Putamen (tissue), 1 donor: Measurements from ENCODE around the gene AMBP.
"Not testable (repeated sequence)": the region's sequence is repeated elsewhere in the genome, so short reads cannot be mapped to it uniquely, and the experiment has no call there.

Source experiments
- DNase-seq: peaks from one replicate; pipeline ENCODE4 v3.0.0-alpha.2; 2016; ENCODE audit warnings: low spot score

AMBP gene

GRCh38 chr9:114091711-114092110 lies 13.6 kb upstream of the AMBP start:
- no peak for DNase-seq

GRCh38 chr9:114090798-114091197 lies 12.7 kb upstream of the AMBP start:
- no peak for DNase-seq

DNA sequence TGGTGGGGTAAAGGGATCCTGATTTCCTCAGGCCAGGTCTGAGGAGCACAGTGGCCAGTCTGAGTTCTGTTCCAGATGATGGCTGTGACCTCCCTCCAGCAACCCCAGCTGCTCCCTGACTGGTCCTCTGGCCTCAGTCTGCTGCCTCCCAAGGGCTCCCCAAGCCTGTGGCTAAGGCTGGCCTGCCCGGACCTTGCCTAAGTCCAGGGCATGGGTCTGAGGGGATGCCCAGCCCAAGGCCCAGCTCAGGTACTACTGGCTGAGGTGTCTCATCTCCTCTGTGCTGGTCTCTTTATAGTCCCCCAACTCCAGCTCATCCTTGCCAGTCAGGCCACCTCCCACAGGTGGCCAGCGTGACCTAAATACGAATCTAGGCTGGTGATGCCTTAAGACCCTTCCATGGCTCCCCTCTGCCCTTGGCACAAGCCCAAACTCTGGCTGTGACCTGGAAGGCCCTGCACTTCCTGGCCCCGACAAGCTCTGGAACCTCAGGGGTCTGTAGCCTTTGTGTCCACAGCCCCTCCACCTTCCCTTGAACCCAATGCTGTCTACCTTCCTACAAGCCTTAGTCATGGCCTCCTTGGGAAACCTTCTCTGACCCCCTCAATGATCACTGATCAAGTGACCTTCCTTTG lies 11.2 kb upstream of the AMBP start:
- no peak for DNase-seq

DNA sequence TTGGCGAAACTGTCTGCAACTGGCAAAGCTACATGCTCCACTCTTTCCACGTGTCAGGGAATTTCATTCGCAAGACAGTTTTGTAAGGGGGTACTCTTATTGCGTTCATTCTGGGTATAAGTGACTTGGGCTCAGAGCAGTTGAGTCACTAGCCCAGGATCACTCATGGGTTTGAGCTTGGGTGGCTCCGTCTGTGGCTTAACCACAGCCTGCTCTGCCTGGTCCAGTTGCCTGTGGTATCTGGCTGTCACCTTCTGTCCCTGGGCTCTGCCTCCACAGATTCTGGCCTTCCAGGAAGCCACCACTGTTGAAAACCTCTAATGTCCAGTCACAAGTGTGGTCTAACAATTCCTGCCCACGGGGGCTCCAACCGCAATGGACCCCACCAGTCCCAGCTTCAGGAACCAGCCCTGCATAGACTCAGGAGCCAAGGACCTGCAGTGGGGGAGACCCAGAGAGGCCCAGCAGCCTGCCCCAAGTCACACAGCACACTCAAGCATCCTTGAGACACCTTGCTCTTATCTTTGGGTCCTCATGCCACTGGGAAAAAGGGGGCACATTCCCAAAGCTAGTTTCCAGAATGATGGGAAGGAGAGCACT lies 10.6 kb upstream of the AMBP start:
- DNase-seq: no peak

- no peak for DNase-seq
Measured at GRCh38 chr9:114087721-114088120, 9.6 kb upstream of the AMBP start.

- no peak for DNase-seq
Measured at GRCh38 chr9:114086607-114087006, 8.5 kb upstream of the AMBP start.

DNA sequence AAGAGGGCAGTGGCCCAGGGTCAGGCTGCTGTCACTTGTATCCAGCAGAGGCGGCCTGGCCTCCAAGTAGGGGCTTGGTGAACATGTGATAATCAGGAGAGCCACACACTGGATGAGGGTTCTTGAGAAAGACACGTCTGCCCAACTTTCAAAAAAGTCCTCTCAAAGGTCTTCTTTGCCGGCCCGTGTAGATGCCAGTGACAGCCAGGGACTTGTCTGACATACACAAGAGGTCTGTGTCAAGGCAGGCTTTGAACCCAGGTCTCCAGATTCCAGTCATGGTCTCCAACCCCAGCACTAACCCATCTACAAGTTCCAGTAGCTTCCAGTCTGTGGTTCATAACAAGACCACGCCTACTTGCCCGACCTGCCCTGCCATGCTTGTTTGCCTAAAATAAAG lies 7.9 kb upstream of the AMBP start:
- no peak for DNase-seq

DNA sequence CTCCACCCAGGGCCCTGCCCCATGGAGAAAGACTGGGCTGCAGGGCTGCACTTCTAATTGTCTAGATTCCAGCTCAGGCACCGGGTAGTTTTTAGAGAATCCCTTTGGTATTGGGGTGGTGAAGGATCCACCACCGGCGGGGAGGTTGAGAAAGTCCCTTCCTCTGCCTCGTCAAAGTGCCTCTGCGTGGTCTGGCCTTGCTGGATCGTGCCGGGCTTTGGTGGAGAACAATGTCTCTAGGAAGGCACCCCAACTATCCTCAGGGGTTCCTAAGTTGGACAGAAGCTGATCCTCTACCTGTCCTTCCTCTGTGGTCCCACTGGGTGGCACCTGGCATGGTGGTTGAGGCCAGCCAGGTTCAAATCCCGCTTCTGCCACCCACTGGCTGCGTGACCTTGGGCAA lies 7.3 kb upstream of the AMBP start:
- no peak for DNase-seq

- no peak for DNase-seq
Measured at GRCh38 chr9:114084282-114085073, 6.4 kb upstream of the AMBP start.

DNA sequence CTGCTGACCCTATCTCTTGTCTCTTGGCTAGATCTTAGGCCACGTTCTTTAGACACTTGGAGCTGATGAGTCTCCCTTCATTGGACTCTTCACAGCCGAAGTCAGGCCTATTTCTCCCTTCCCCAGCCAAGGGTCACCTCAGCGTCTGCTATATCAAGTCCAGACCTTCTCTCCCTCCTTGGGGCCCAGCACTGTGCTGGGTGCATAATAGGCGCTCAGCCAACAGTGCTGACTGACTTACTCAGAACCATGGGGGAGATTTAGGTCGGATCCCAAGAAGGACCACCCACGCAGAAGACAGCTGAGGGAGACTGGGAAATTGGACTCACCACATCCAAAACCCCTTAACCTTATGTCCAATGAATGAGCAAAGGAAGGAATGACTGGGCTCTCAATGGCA lies 5.6 kb upstream of the AMBP start:
- no peak for DNase-seq

- DNase-seq: not testable (repeated sequence)
Measured at GRCh38 chr9:114082763-114083412, 4.8 kb upstream of the AMBP start.

DNA sequence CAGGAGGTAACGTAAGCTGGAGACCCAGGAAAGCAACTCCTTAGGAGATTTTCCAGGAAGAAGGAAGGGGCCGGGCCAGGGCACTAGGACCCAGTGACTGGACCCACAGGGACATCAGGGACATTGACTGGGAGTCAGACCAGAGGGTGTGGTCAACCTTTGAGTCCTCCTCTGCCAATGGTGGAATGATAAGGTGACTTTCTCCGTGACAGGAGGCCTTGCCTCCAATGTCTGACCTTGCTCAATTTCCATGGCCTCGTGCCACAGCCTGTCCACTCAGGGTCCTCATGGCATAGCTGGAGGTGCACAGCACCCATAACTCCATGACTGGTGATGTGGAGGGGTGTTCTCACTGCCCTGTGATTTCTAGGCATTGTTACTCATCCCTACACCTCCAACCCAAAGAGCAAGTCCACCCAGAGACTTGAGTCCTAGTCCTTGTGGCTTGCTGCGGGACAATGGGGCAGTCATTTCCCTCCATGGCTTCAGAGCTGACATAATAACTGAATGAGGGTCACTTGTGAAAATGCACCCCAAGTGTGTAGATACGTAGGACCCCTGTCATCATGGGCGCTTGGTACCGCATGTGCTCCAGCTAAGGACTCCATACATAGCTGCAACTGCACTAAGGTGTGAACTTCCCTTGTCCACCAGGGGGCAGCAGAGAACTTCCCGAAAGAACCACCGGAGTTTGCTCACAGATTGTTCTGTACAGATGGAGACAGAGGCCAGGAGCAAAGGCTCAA lies 4.1 kb upstream of the AMBP start:
- DNase-seq: peak; percentile 77

DNA sequence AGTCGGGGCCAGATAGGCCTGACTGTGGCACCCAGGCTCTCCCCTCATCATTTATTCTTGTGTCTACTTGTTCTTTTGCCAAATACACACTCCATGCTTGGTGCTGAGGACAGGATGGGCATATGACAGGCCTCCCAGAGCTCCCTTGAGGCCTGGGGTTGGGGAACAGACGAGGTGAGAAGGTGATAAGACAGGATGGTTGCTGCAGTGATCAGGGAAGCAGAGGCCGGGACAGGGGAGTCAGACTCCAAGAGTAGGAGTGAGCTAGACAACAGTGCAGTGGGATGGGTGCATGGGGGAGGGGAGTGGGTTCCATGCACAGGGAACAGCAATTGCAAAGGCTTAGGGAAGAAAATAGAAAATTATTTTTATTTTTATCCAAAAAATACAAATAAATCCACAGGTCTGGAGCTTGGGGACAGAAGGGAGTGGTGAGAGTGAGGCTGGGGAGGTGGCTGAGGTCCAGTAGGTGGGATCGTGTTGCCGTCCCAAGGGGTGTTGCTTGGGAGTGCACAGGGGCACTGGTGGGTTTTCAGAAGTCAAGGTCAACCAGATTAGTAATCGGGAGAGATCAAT lies 3.4 kb upstream of the AMBP start:
- DNase-seq: no peak

DNA sequence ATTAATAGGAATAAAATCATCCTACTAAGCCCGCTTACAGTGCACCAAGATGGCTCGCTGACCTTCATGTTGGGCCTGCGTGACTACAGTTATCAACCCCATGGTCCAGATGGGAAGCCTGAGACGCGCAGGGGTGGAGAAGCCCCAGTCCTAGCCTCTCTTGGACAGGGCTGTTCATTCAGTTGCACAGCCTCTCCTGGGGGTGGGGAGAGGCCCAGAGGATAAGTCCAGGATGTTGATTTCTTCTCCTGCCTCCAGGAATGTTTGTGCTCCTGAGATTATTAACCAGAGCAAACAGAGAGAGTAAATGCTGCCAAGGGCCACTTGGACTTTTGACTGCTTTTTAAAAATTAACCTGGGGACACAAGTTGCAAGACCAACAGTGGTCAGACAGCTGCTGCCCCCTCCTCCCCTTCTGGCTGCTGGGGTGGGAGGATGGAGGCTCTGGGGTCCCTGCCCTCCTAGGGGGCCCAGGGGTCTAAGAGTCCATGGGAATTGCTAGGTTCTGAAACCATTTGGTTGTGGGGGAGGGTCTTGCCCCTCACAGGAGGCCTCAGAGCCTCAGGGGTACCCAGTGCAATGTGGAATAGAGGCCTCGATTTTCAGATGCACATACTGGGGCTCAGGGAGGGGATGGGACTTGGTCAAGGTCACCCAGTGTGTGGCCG lies 2.8 kb upstream of the AMBP start:
- DNase-seq: no peak

- DNase-seq: no peak
Measured at GRCh38 chr9:114080195-114080772, 2.2 kb upstream of the AMBP start.

DNA sequence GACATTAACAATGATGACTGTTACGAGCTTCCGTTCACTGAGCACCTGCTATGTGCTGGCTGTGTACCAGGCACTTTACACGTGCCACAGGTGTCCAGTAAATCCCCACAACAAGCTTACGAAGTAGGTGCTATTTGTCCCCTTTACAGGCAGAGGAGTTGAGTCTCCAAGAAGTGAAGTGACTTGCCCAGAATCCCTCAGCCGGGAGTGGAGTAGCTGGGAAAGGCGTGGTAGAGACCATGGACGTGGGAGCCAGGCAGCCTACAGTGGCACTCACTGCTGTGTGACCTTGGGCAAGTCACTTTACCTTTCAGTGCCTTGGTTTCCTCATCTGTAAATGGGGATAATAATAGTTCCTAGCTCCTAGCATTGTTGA lies 669 bp upstream of the AMBP start:
- no peak for DNase-seq

DNA sequence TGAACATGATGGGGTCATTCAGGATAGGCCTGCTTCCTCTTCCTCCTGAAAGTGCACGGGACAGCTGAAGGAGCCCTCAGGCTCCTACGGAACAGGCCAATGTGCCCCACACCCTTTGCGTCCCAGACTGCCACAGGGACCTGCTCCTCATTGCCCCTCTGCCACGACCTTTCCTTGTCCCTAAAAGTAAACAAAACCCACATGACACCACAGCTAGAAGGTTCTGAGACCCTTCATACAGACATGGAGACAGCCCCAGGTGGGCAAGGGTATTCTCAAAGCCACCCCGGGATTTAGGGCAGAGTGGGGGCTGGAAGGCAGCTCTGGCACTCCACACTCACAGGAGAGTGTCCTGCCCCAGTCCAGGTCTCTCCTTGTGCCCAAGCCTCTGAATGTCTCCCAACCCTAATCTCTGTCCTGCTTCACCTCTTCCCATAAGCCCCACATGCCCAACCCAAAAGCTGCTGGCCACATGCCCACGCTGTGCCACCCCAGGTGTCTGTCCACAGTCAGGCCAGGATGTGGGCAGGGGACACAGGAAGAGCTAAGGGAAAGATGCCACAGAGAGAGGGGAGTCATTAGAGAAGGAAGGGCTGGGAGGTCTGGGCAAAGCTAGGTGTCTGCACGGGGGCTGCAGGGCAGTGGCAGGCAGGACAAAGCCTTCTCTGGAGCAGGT lies 800 bp downstream of the AMBP start:
- DNase-seq: no peak

- no peak for DNase-seq
Measured at GRCh38 chr9:114076237-114077161, 1.6 kb downstream of the AMBP start.

DNA sequence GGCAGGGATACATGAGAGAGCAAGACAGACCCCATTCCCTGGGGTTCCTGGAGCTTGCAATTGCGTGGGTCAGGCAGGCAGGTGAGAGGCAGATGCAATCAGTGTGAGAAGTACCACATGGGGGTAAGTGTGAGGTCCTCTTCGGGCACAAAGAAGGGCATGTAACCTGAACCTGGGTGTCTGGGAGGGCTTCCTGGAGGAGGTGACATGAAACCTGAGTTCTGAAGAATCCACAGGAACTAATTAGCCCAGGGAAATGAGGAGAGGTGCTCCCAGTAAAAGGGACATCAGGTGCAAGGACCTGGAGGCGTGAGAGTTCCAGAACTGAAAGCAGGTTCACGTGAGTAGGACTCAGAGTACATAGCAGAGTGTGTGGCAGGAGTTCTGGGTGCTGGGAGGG lies 2.5 kb downstream of the AMBP start:
- no peak for DNase-seq
